Measurements from ENCODE around the gene TPCN2. TPM values are rescaled to one million over a fixed set of nuclear protein-coding genes. Genes with fewer than 3 reads are reported as not detected.

Gene TPCN2
- total RNA-seq, 1 experiment from 2014 or later, result 15.2 TPM

DNA sequence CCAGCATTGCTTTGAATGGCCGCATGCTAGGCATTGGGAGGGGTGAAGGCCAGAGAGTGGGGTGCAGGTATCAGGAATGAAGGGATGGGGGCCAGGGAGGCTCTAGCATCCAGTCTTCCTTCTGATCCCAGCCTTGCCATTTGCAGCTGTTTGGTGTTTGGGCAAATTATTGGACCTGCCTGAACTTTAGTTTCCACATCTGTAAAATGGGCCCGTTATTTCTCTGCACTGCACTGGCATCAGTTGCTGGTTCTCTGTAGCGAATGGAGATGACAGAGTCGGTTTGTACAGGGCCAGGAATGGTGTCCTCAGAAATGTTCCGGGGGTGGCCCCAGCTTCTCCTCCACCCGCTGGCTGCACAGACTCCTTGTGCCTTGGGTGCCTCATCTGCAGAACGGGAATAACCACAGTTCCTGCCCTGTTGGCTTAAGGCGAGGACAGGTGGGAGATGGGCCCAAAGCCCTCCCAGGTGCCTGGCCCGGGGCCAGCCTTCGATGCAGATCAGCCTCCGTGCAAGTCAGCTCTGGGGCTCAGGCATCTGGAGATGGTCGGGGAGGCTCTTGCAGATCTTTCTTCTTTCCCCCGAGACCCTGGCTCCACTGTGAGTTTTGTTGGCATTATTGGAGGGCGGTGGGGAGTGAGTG lies 55.6 kb downstream of the TPCN2 start:
- no peak overlapping the region for H3K4me3 ChIP-seq (replicated peaks in 1 of 2; ENCODE audit: low read depth in 1 of 2, low read length in 2 of 2)
- no peak overlapping the region for H3K4me2 ChIP-seq (ENCODE audit: low read length)
- DNase-seq (ENCODE audit: low read depth, low spot score) (no peak), ATAC-seq (no peak)
- H3K9me3 ChIP-seq (ENCODE audit: control insufficient read depth in 1 of 2, insufficient read depth in 1 of 2, low read depth in 1 of 2, low read length in 2 of 2), result no peaks in the 10 kb centered on the region
- ChIA-PET POLR2A (no interaction called here), RAD21 (ENCODE audit: low non-redundant PET in 1 of 2, low total read pairs in 2 of 2, uncharacterized antibody in 2 of 2, unreplicated experiment in 2 of 2) (no interaction called here), CTCF (interaction anchor here (1.1 kb wide), 1 partner anchor 579 kb away, joined by 7 read pairs; no protein-coding TSS in a partner anchor)
- no peaks in the 10 kb centered on the region for H3K27me3 ChIP-seq (ENCODE audit: insufficient read depth, low read length)
- no peaks in the 10 kb centered on the region for H3K36me3 ChIP-seq (ENCODE audit: control insufficient read depth in 1 of 2, insufficient read depth in 2 of 2, low read length in 2 of 2)
- no peak overlapping the region for H3K9ac ChIP-seq (ENCODE audit: low read length)
- H3K27ac ChIP-seq (ENCODE audit: low read depth, low read length), result no peak overlapping the region
- H3K4me1 ChIP-seq (ENCODE audit: control insufficient read depth in 1 of 2, insufficient read depth in 2 of 2, low read length in 2 of 2), result peaks cover 3 to 17% of the 10 kb centered on the region in 2 experiments; a peak in 3 of 4 replicates
- intact Hi-C loops (cut with micrococcal nuclease), result loop anchor here (5.0 kb wide), 2 partner anchors 258 to 273 kb away; no protein-coding TSS in a partner anchor
- H4K20me1 ChIP-seq (ENCODE audit: insufficient read depth), result no peaks in the 10 kb centered on the region
- no peak overlapping the region for H2AFZ ChIP-seq (ENCODE audit: low read depth, low read length, poor library complexity, severe bottlenecking)
- TF ChIP-seq, protein P1, sequence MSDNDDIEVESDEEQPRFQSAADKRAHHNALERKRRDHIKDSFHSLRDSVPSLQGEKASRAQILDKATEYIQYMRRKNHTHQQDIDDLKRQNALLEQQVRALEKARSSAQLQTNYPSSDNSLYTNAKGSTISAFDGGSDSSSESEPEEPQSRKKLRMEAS (IDR thresholded peaks at IDR 0.05), result no peak
- no peak for TF ChIP-seq ZFX (IDR thresholded peaks at IDR 0.05)
- no peak for TF ChIP-seq EZH2 (IDR thresholded peaks at IDR 0.05)
- H3K9me2 ChIP-seq (ENCODE audit: insufficient read depth), result no peaks in the 10 kb centered on the region
- no peaks in the 10 kb centered on the region for H3K79me2 ChIP-seq (ENCODE audit: insufficient read depth, low read length)
- no TSS peak for BruUV-seq (replicated peaks)

DNA sequence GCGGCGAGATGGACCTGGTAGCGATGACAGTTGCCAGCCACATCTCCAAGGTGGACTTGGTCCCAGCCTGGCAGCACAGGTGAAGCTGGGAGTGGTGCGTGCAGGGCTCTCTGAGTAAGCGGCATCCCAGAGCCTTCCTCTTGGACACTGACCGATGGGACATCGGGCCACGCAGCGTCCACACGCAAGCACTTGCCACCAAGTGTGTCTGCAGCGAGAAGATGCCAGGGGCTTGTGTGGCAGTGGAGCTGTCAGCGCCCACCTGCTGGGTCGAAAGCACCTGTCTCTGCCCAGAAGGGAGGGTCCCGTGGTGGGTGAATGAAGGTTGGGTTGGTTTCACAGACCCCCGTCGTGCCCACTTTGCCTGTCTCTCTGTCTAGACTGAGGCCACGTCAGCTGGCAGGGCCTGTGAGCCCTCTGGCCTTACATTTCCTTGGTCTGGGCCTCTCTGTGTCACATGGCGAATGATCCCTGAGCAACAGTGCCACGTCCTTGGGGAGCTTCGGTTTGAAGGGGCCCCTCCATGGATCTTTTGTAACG lies 56.2 kb downstream of the TPCN2 start:
- H3K27ac ChIP-seq (ENCODE audit: low read depth, low read length), result no peak overlapping the region
- RAD21 ChIA-PET (ENCODE audit: low non-redundant PET in 1 of 2, low total read pairs in 2 of 2, uncharacterized antibody in 2 of 2, unreplicated experiment in 2 of 2), result no interaction called here
- intact Hi-C loops (cut with micrococcal nuclease), result loop anchor here (5.0 kb wide), 2 partner anchors 257 to 272 kb away; no protein-coding TSS in a partner anchor

More for the DNA sequence above, 56.2 kb downstream of the TPCN2 start:
- Histone ChIP-seq H4K20me1 (ENCODE audit: insufficient read depth) (no peaks in the 10 kb centered on the region), H3K9ac (ENCODE audit: low read length) (no peak overlapping the region), H3K4me2 (ENCODE audit: low read length) (no peak overlapping the region), H3K79me2 (ENCODE audit: insufficient read depth, low read length) (no peaks in the 10 kb centered on the region), H3K4me3 (replicated peaks in 1 of 2; ENCODE audit: low read depth in 1 of 2, low read length in 2 of 2) (no peak overlapping the region), H3K4me1 (ENCODE audit: control insufficient read depth in 1 of 2, insufficient read depth in 2 of 2, low read length in 2 of 2) (peaks cover 3 to 15% of the 10 kb centered on the region in 2 experiments; a peak in 3 of 4 replicates), H3K27me3 (ENCODE audit: insufficient read depth, low read length) (no peaks in the 10 kb centered on the region), H3K36me3 (ENCODE audit: control insufficient read depth in 1 of 2, insufficient read depth in 2 of 2, low read length in 2 of 2) (no peaks in the 10 kb centered on the region), H3K9me2 (ENCODE audit: insufficient read depth) (no peaks in the 10 kb centered on the region), H3K9me3 (ENCODE audit: control insufficient read depth in 1 of 2, insufficient read depth in 1 of 2, low read depth in 1 of 2, low read length in 2 of 2) (no peaks in the 10 kb centered on the region), H2AFZ (ENCODE audit: low read depth, low read length, poor library complexity, severe bottlenecking) (no peak overlapping the region)
- ChIA-PET POLR2A (no interaction called here), CTCF (interaction anchor here (1.1 kb wide), 1 partner anchor 579 kb away, joined by 7 read pairs; no protein-coding TSS in a partner anchor)
- DNase-seq (ENCODE audit: low read depth, low spot score) (no peak), ATAC-seq (no peak)
- TF ChIP-seq, protein P1 (IDR thresholded peaks at IDR 0.05), result no peak
- TF ChIP-seq EGR1 (IDR thresholded peaks at IDR 0.05; ENCODE audit: low read depth), result no peak
- no TSS peak for BruUV-seq (replicated peaks)
